NCI-H526 (cell line): ENCODE data around the gene TLL1.

Experiments
- DNase-seq, 2 experiments: peaks; one replicate each; lab custom pipeline; 2025; lab: John Stamatoyannopoulos, UW

TLL1 gene

GRCh38 chr4:165971933-165972332, 98.9 kb downstream of the TLL1 start:
- no peak for DNase-seq

- DNase-seq: no peak
These were observed 99.7 kb downstream of the TLL1 start for GRCh38 chr4:165972747-165973146.

- DNase-seq: no peak
These were observed 109.9 kb downstream of the TLL1 start for GRCh38 chr4:165982934-165983333.

- DNase-seq: peak; percentile 5 to 29
These were observed 114.1 kb downstream of the TLL1 start for GRCh38 chr4:165986956-165987698.

GRCh38 chr4:165991325-165992180, 118.5 kb downstream of the TLL1 start:
- no peak for DNase-seq

GRCh38 chr4:165992283-165992682, 119.2 kb downstream of the TLL1 start:
- DNase-seq: no peak

GRCh38 chr4:165994701-165995100, 121.7 kb downstream of the TLL1 start:
- no peak for DNase-seq

- no peak for DNase-seq
These were observed 130.8 kb downstream of the TLL1 start for GRCh38 chr4:166003811-166004210.

GRCh38 chr4:166006217-166006616, 133.2 kb downstream of the TLL1 start:
- DNase-seq: no peak

- no peak for DNase-seq
These were observed 135.5 kb downstream of the TLL1 start for GRCh38 chr4:166008510-166008909.

GRCh38 chr4:166012129-166013030, 139.3 kb downstream of the TLL1 start:
- no peak for DNase-seq

GRCh38 chr4:166014411-166014810, 141.4 kb downstream of the TLL1 start:
- no peak for DNase-seq

GRCh38 chr4:166017804-166018203, 144.8 kb downstream of the TLL1 start:
- DNase-seq: no peak

GRCh38 chr4:166019441-166020220, 146.6 kb downstream of the TLL1 start:
- no peak for DNase-seq

- DNase-seq: no peak
These were observed 148.6 kb downstream of the TLL1 start for GRCh38 chr4:166021617-166022016.

GRCh38 chr4:166034965-166035364, 161.9 kb downstream of the TLL1 start:
- DNase-seq: no peak

GRCh38 chr4:166039822-166040221, 166.8 kb downstream of the TLL1 start:
- DNase-seq: no peak

GRCh38 chr4:166042510-166043055, 169.5 kb downstream of the TLL1 start:
- no peak for DNase-seq

- DNase-seq: no peak
These were observed 170.8 kb downstream of the TLL1 start for GRCh38 chr4:166043801-166044200.

- no peak for DNase-seq
These were observed 171.8 kb downstream of the TLL1 start for GRCh38 chr4:166044871-166045270.

GRCh38 chr4:166045457-166045856, 172.4 kb downstream of the TLL1 start:
- no peak for DNase-seq
